ENCODE measurements around the gene F13A1.

GRCh38 chr6:6284221-6284966 lies 36.1 kb downstream of the F13A1 start:
- TF ChIP-seq CTCF (IDR thresholded peaks at IDR 0.05) = no peak
- no peak for TF ChIP-seq POLR2A (IDR thresholded peaks at IDR 0.05)
